ENCODE results near the gene VGLL2. TPM values are rescaled to one million over a fixed set of nuclear protein-coding genes. Genes with fewer than 3 reads are reported as not detected.

VGLL2 gene
- total RNA-seq, result not detected

GRCh38 chr6:117265410-117266256 lies at the start of gene VGLL2:
Gene VGLL2, plus strand, starts transcription at chr6:117265558. Its CDS starts 206 bp downstream, at chr6:117265764.
- Histone ChIP-seq H3K27me3 (peaks cover 19% of the 10 kb centered on the region), H3K36me3 (no peaks in the 10 kb centered on the region)
- no peak for DNase-seq (ENCODE audit: low spot score in 2 of 2)

GRCh38 chr6:117222861-117223260 lies 42.5 kb upstream of the VGLL2 start:
- H3K27me3 ChIP-seq, result no peaks in the 10 kb centered on the region
- no peak overlapping the region for H3K4me3 ChIP-seq
- no peak for TF ChIP-seq CTCF (IDR thresholded peaks at IDR 0.05)
- no peaks in the 10 kb centered on the region for H3K9me3 ChIP-seq
- no peaks in the 10 kb centered on the region for H3K36me3 ChIP-seq
- H3K4me1 ChIP-seq, result no peaks in the 10 kb centered on the region
- intact Hi-C loops (cut with DNase I), result no loop called here
- DNase-seq (ENCODE audit: low spot score in 2 of 2), result no peak
- H3K27ac ChIP-seq, result no peak overlapping the region

More at GRCh38 chr6:117265410-117266256, at the start of gene VGLL2:
- Histone ChIP-seq H3K4me1 (peaks cover 0 to 2% of the 10 kb centered on the region in 2 donors), H3K4me3 (peak within 1 kb of the TSS; percentile 51 to 61), H3K27ac (no peak within 1 kb of the TSS), H3K9me3 (no peaks in the 10 kb centered on the region)
- TF ChIP-seq CTCF (IDR thresholded peaks at IDR 0.05), result peak in 1 of 3 experiments; percentile 14
- intact Hi-C loops (cut with DNase I), result no loop called here

- no peaks in the 10 kb centered on the region for H3K9me3 ChIP-seq
- H3K27ac ChIP-seq, result no peak overlapping the region
- no peak for TF ChIP-seq CTCF (IDR thresholded peaks at IDR 0.05)
- no peak for DNase-seq (ENCODE audit: low spot score in 2 of 2)
- intact Hi-C loops (cut with DNase I), result no loop called here
- no peaks in the 10 kb centered on the region for H3K36me3 ChIP-seq
- H3K4me3 ChIP-seq, result no peak overlapping the region
- no peaks in the 10 kb centered on the region for H3K27me3 ChIP-seq
- no peaks in the 10 kb centered on the region for H3K4me1 ChIP-seq
Observed at GRCh38 chr6:117226778-117227177, 38.6 kb upstream of the VGLL2 start.

GRCh38 chr6:117227245-117227962 lies 38.0 kb upstream of the VGLL2 start:
- Histone ChIP-seq H3K27me3 (no peaks in the 10 kb centered on the region), H3K27ac (no peak overlapping the region), H3K4me1 (no peaks in the 10 kb centered on the region), H3K36me3 (no peaks in the 10 kb centered on the region), H3K4me3 (no peak overlapping the region), H3K9me3 (no peaks in the 10 kb centered on the region)
- DNase-seq (ENCODE audit: low spot score in 2 of 2), result no peak
- TF ChIP-seq CTCF (IDR thresholded peaks at IDR 0.05), result no peak
- intact Hi-C loops (cut with DNase I), result no loop called here

GRCh38 chr6:117228202-117228601 lies 37.2 kb upstream of the VGLL2 start:
- no peak overlapping the region for H3K4me3 ChIP-seq
- no peaks in the 10 kb centered on the region for H3K27me3 ChIP-seq
- DNase-seq (ENCODE audit: low spot score in 2 of 2), result no peak
- no peak overlapping the region for H3K27ac ChIP-seq
- TF ChIP-seq CTCF (IDR thresholded peaks at IDR 0.05), result no peak
- H3K36me3 ChIP-seq, result no peaks in the 10 kb centered on the region
- no peaks in the 10 kb centered on the region for H3K4me1 ChIP-seq
- intact Hi-C loops (cut with DNase I), result no loop called here
- H3K9me3 ChIP-seq, result no peaks in the 10 kb centered on the region
